Parathyroid adenoma (tissue), 2 donors: ENCODE measurements around the gene IRF7.

Experiments used
- H2AFZ ChIP-seq: fragments of 300-600 bp; sonication (generic); one replicate; pipeline ENCODE4 v1.7.0; 2017; ENCODE audit warnings: antibody characterized with exemption, mild to moderate bottlenecking
- H3K27ac ChIP-seq: fragments of 300-600 bp; sonication (generic); one replicate; pipeline ENCODE4 v1.7.0; 2017
- H3K27me3 ChIP-seq: fragments of 300-600 bp; sonication (generic); one replicate; pipeline ENCODE4 v1.7.0; 2017; ENCODE audit warnings: low read length; ENCODE audit not compliant: control insufficient read depth, insufficient read depth
- H3K36me3 ChIP-seq: fragments of 300-600 bp; sonication (generic); one replicate; pipeline ENCODE4 v1.7.0; 2017; ENCODE audit warnings: low read length; ENCODE audit not compliant: control insufficient read depth, insufficient read depth
- H3K4me1 ChIP-seq: fragments of 300-600 bp; sonication (generic); one replicate; pipeline ENCODE4 v1.7.0; 2017; ENCODE audit warnings: control low read depth
- H3K4me2 ChIP-seq: fragments of 300-600 bp; sonication (generic); one replicate; pipeline ENCODE4 v1.7.0; 2017; ENCODE audit warnings: low read length
- H3K4me3 ChIP-seq: fragments of 300-600 bp; sonication (generic); one replicate; pipeline ENCODE4 v1.7.0; 2017; ENCODE audit warnings: low read depth, low read length
- H3K79me2 ChIP-seq: fragments of 300-600 bp; sonication (generic); one replicate; pipeline ENCODE4 v1.7.0; 2017; ENCODE audit warnings: control low read depth
- H3K9ac ChIP-seq: fragments of 300-600 bp; sonication (generic); one replicate; pipeline ENCODE4 v1.7.0; 2017; ENCODE audit warnings: mild to moderate bottlenecking
- H3K9me3 ChIP-seq: fragments of 300-600 bp; sonication (generic); one replicate; pipeline ENCODE4 v1.7.0; 2017; ENCODE audit warnings: low read length; ENCODE audit not compliant: control insufficient read depth
- CTCF ChIP-seq: fragments of 300-600 bp; sonication (generic); IDR thresholded peaks from one replicate; pipeline ENCODE4 v1.7.0; 2017; ENCODE audit warnings: antibody characterized with exemption, mild to moderate bottlenecking
- donor health status: primary hyperparathyroidism.

Gene IRF7

GRCh38 chr11:597166-597725, 18.5 kb downstream of the IRF7 start:
- no peak for TF ChIP-seq CTCF
- Histone ChIP-seq H3K79me2 (peaks cover 2% of the 10 kb centered on the region), H3K9ac (no peak overlapping the region), H3K4me1 (no peaks in the 10 kb centered on the region), H3K36me3 (no peaks in the 10 kb centered on the region), H3K9me3 (no peaks in the 10 kb centered on the region), H3K27ac (no peak overlapping the region), H3K4me2 (no peak overlapping the region), H3K4me3 (no peak overlapping the region), H2AFZ (no peak overlapping the region), H3K27me3 (no peaks in the 10 kb centered on the region)

- Histone ChIP-seq H3K4me3 (no peak overlapping the region), H3K36me3 (no peaks in the 10 kb centered on the region), H3K27me3 (no peaks in the 10 kb centered on the region), H3K27ac (no peak overlapping the region), H2AFZ (no peak overlapping the region), H3K79me2 (peaks cover 2% of the 10 kb centered on the region), H3K4me1 (no peaks in the 10 kb centered on the region), H3K9me3 (no peaks in the 10 kb centered on the region), H3K4me2 (no peak overlapping the region), H3K9ac (no peak overlapping the region)
- TF ChIP-seq CTCF, result no peak
Observed at GRCh38 chr11:596374-596773, 19.4 kb downstream of the IRF7 start.

GRCh38 chr11:595400-595799, 20.4 kb downstream of the IRF7 start:
- TF ChIP-seq CTCF, result no peak
- Histone ChIP-seq H3K36me3 (no peaks in the 10 kb centered on the region), H3K27me3 (no peaks in the 10 kb centered on the region), H3K9ac (no peak overlapping the region), H3K9me3 (no peaks in the 10 kb centered on the region), H3K79me2 (peaks cover 2% of the 10 kb centered on the region), H3K4me3 (no peak overlapping the region), H2AFZ (no peak overlapping the region), H3K4me1 (no peaks in the 10 kb centered on the region), H3K4me2 (no peak overlapping the region), H3K27ac (no peak overlapping the region)

GRCh38 chr11:593347-593746, 22.4 kb downstream of the IRF7 start:
- Histone ChIP-seq H3K4me3 (no peak overlapping the region), H3K27me3 (no peaks in the 10 kb centered on the region), H3K4me1 (no peaks in the 10 kb centered on the region), H3K9ac (no peak overlapping the region), H3K27ac (no peak overlapping the region), H2AFZ (no peak overlapping the region), H3K9me3 (no peaks in the 10 kb centered on the region), H3K4me2 (no peak overlapping the region), H3K36me3 (no peaks in the 10 kb centered on the region), H3K79me2 (peaks cover 2% of the 10 kb centered on the region)
- no peak for TF ChIP-seq CTCF

GRCh38 chr11:592918-593317, 22.8 kb downstream of the IRF7 start:
- no peak overlapping the region for H3K27ac ChIP-seq
- H3K9ac ChIP-seq, result no peak overlapping the region
- no peaks in the 10 kb centered on the region for H3K9me3 ChIP-seq
- no peaks in the 10 kb centered on the region for H3K36me3 ChIP-seq
- no peaks in the 10 kb centered on the region for H3K27me3 ChIP-seq
- no peak overlapping the region for H2AFZ ChIP-seq
- H3K4me3 ChIP-seq, result no peak overlapping the region
- no peak overlapping the region for H3K4me2 ChIP-seq
- no peaks in the 10 kb centered on the region for H3K4me1 ChIP-seq
- peaks cover 2% of the 10 kb centered on the region for H3K79me2 ChIP-seq
- no peak for TF ChIP-seq CTCF
